GM12891 (cell line): ENCODE data around the gene CLDN7.

Experiments
- PAX5 ChIP-seq: IDR thresholded peaks from 2 replicates; pipeline ENCODE4 v1.6.1; 2011; ENCODE audit warnings: low read length, moderate library complexity, mild to moderate bottlenecking; ENCODE audit not compliant: insufficient read depth, severe bottlenecking
- POLR2A ChIP-seq: IDR thresholded peaks from 2 replicates; pipeline ENCODE4 v1.6.1; 2011; ENCODE audit warnings: low read depth, low read length, control low read depth
- POLR2AphosphoS5 ChIP-seq: IDR thresholded peaks from 2 replicates; pipeline ENCODE4 v1.6.1; 2011; ENCODE audit warnings: low read depth, low read length, control low read depth
- POU2F2 ChIP-seq: IDR thresholded peaks from 2 replicates; pipeline ENCODE4 v1.6.1; 2011; ENCODE audit warnings: low read depth, mild to moderate bottlenecking, control low read depth, low read length, moderate library complexity
- SPI1 ChIP-seq: IDR thresholded peaks from 2 replicates; pipeline ENCODE4 v1.6.1; 2011; ENCODE audit warnings: low read depth, low read length, control low read depth
- TAF1 ChIP-seq: IDR thresholded peaks from 2 replicates; pipeline ENCODE4 v1.6.1; 2011; ENCODE audit warnings: low read depth, low read length, control low read depth

DNA sequence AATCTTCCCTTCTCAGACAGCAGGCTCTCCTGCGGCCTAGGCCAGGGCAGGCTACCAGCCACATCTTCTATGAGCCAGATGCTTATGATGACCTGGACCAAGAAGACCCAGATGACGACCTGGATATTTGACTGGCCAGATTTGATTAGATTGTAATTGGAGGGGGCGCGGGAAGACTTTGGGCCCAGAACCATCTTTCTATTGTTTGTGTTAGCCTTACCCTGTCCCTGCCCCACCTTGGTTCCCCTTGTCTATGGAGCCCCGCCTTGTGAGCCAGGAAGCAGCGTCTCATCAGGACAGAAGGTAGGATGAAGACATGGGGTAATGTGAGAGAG, 2.8 kb downstream of the CLDN7 start:
- no peak for TF ChIP-seq POLR2A
- TF ChIP-seq POLR2AphosphoS5, result no peak
- TF ChIP-seq TAF1, result no peak
- TF ChIP-seq SPI1, result no peak
- no peak for TF ChIP-seq POU2F2
- TF ChIP-seq PAX5, result no peak
